RPMI8226 (cell line): ENCODE data around the gene BNC2.

ENCODE experiments used
- DNase-seq: peaks from one replicate; pipeline ENCODE4 v3.0.0-alpha.2; 2015

The BNC2 gene

GRCh38 chr9:16664211-16664610 is 206.3 kb downstream of the BNC2 start:
- DNase-seq: no peak

GRCh38 chr9:16661816-16662215 is 208.7 kb downstream of the BNC2 start:
- DNase-seq: no peak

GRCh38 chr9:16659096-16659495 is 211.4 kb downstream of the BNC2 start:
- DNase-seq: no peak

GRCh38 chr9:16656432-16657169 is 213.9 kb downstream of the BNC2 start:
- peak; percentile 41 for DNase-seq

- no peak for DNase-seq
Observed at GRCh38 chr9:16654596-16655126, 215.8 kb downstream of the BNC2 start.

- DNase-seq: no peak
Observed at GRCh38 chr9:16653491-16654399, 216.7 kb downstream of the BNC2 start.

- no peak for DNase-seq
Observed at GRCh38 chr9:16652582-16652981, 217.9 kb downstream of the BNC2 start.

GRCh38 chr9:16651446-16651964 is 219.0 kb downstream of the BNC2 start:
- DNase-seq: no peak

- DNase-seq: no peak
Observed at GRCh38 chr9:16645970-16646369, 224.5 kb downstream of the BNC2 start.

- peak; percentile 52 for DNase-seq
Observed at GRCh38 chr9:16642421-16643109, 227.9 kb downstream of the BNC2 start.

GRCh38 chr9:16640649-16641048 is 229.8 kb downstream of the BNC2 start:
- DNase-seq: no peak

GRCh38 chr9:16639644-16640043 is 230.8 kb downstream of the BNC2 start:
- DNase-seq: no peak

- no peak for DNase-seq
Observed at GRCh38 chr9:16637911-16638310, 232.6 kb downstream of the BNC2 start.

- DNase-seq: no peak
Observed at GRCh38 chr9:16637218-16637617, 233.3 kb downstream of the BNC2 start.

- no peak for DNase-seq
Observed at GRCh38 chr9:16633794-16634193, 236.7 kb downstream of the BNC2 start.

GRCh38 chr9:16628413-16628812 is 242.1 kb downstream of the BNC2 start:
- DNase-seq: no peak

- DNase-seq: peak; percentile 60
Observed at GRCh38 chr9:16627967-16628366, 242.5 kb downstream of the BNC2 start.

GRCh38 chr9:16627521-16627920 is 242.9 kb downstream of the BNC2 start:
- DNase-seq: no peak

- DNase-seq: peak; percentile 26
Observed at GRCh38 chr9:16626577-16627130, 243.8 kb downstream of the BNC2 start.

- DNase-seq: no peak
Observed at GRCh38 chr9:16625811-16626210, 244.7 kb downstream of the BNC2 start.

GRCh38 chr9:16625161-16625631 is 245.3 kb downstream of the BNC2 start:
- DNase-seq: no peak

- no peak for DNase-seq
Observed at GRCh38 chr9:16624744-16625117, 245.7 kb downstream of the BNC2 start.
